Measurements from ENCODE around the gene ZSCAN2.
"Not testable (repeated sequence)": the region's sequence is repeated elsewhere in the genome, so short reads cannot be mapped to it uniquely, and the experiment has no call there.

The ZSCAN2 gene

GRCh38 chr15:84600687-84601554 is at the start of gene ZSCAN2:
TSS of gene ZSCAN2 (plus strand) at chr15:84601009. CDS start at chr15:84603928, 2,919 bp downstream.
- peak; percentile 90 for DNase-seq (ENCODE audit: low read depth)
- H3K4me3 ChIP-seq (ENCODE audit: low read length), result peak within 1 kb of the TSS; percentile 94
- no peak for TF ChIP-seq CTCF (conservative IDR thresholded peaks at IDR 0.05; ENCODE audit: low read length)

GRCh38 chr15:84551624-84552023 is 49.2 kb upstream of the ZSCAN2 start:
- not testable (repeated sequence) for H3K4me3 ChIP-seq (ENCODE audit: low read length); DNase-seq (ENCODE audit: low read depth)

- TF ChIP-seq CTCF (conservative IDR thresholded peaks at IDR 0.05; ENCODE audit: low read length), result no peak
- no peak overlapping the region for H3K4me3 ChIP-seq (ENCODE audit: low read length)
- DNase-seq (ENCODE audit: low read depth), result peak; percentile 65
Observed at GRCh38 chr15:84552896-84553295, 47.9 kb upstream of the ZSCAN2 start.

GRCh38 chr15:84556690-84557089 is 44.1 kb upstream of the ZSCAN2 start:
- H3K4me3 ChIP-seq (ENCODE audit: low read length); DNase-seq (ENCODE audit: low read depth): not testable (repeated sequence)

GRCh38 chr15:84568021-84568420 is 32.8 kb upstream of the ZSCAN2 start:
- DNase-seq (ENCODE audit: low read depth); H3K4me3 ChIP-seq (ENCODE audit: low read length): not testable (repeated sequence)

GRCh38 chr15:84570164-84570735 is 30.6 kb upstream of the ZSCAN2 start:
- DNase-seq (ENCODE audit: low read depth), result peak; percentile 55
- H3K4me3 ChIP-seq (ENCODE audit: low read length), result peak overlapping the region; percentile 73
- no peak for TF ChIP-seq CTCF (conservative IDR thresholded peaks at IDR 0.05; ENCODE audit: low read length)

- DNase-seq (ENCODE audit: low read depth), result no peak
- no peak overlapping the region for H3K4me3 ChIP-seq (ENCODE audit: low read length)
- no peak for TF ChIP-seq CTCF (conservative IDR thresholded peaks at IDR 0.05; ENCODE audit: low read length)
Observed at GRCh38 chr15:84572231-84572630, 28.6 kb upstream of the ZSCAN2 start.

- H3K4me3 ChIP-seq (ENCODE audit: low read length), result no peak overlapping the region
- TF ChIP-seq CTCF (conservative IDR thresholded peaks at IDR 0.05; ENCODE audit: low read length), result no peak
- no peak for DNase-seq (ENCODE audit: low read depth)
Observed at GRCh38 chr15:84575493-84575892, 25.3 kb upstream of the ZSCAN2 start.

- H3K4me3 ChIP-seq (ENCODE audit: low read length); DNase-seq (ENCODE audit: low read depth): not testable (repeated sequence)
Observed at GRCh38 chr15:84577891-84578290, 22.9 kb upstream of the ZSCAN2 start.

GRCh38 chr15:84579261-84579721 is 21.5 kb upstream of the ZSCAN2 start:
- DNase-seq (ENCODE audit: low read depth), result peak; percentile 6
- not testable (repeated sequence) for H3K4me3 ChIP-seq (ENCODE audit: low read length)

- H3K4me3 ChIP-seq (ENCODE audit: low read length); DNase-seq (ENCODE audit: low read depth): not testable (repeated sequence)
Observed at GRCh38 chr15:84581676-84582428, 19.0 kb upstream of the ZSCAN2 start.
